ENCODE results near the gene ADARB2. TPM values are rescaled to one million over a fixed set of nuclear protein-coding genes. Genes with fewer than 3 reads are reported as not detected.
"Not testable (repeated sequence)": the region's sequence is repeated elsewhere in the genome, so short reads cannot be mapped to it uniquely, and the experiment has no call there.

ADARB2 gene
- total RNA-seq, 8 experiments from 2014 or later: 0.13 to 2.6 (median 1.5) TPM

DNA sequence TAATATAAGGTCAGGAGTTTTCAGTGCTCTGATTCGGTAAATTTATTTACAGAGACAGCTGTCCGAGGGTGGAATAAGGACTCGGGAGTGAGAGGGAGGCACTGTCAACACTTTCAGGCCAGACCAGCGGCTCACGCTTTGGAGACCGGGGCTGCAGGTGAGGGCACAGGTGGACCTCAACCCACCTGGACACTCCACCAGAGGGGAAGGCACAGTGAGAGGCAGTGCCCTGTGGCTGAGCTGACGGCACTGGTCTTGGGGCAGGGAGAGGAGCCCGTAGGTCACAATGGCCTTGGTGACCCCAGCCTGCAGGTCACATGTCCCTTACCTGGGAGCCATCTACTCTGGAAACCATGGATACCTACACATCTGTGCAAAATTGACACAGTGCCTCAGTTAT is 315.1 kb downstream of the ADARB2 start:
- in situ Hi-C loops (cut with MboI; ENCODE audit: low pct_unique_long_range_greater_than_20kb in 2 of 9, low sequenced_read_pairs in 9 of 9, unreplicated experiment in 9 of 9): no loop called here
- 33 to 100% (median 80%) methylated on average over 1 to 7 of the region's 8 CpGs; no CpG with 5 or more reads in 3 of the 10 experiments for WGBS, 10 experiments

DNA sequence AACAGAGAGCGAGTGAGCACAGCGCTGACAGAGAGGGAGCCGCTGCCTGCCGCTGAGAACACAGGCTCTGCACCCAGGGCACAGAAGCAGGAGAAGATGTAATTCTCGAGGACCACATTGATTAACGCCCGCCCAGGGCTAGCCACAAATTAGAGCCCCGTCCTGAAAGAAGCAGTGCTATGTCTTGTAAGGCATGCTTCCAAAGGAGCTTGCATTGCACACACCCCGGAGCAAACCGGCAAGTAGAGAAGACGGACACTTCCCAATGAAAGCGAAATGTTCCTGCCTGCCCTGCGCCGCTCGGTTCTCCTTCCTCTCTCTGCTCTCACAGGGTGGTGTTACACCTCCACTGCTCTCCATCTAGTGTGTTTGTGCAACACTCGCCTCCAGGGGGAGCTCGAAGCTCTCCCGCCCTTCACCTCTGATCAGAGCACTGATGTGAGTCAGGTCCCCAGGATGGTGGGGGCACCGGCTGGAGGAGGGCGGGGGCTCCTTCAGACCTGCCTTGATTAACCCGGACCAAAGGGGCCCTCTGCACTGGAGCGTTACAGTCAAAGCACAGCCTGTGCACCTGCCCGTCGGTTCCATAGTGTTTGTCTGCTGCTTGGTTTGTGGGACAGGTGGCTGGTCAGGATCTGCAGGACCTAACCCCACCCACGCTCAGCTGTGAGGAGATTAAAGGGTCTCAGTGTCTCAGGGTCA is 316.5 kb downstream of the ADARB2 start:
- H3K27ac ChIP-seq: peak overlapping the region; percentile 53 to 77
- in situ Hi-C loops (cut with MboI; ENCODE audit: low pct_unique_long_range_greater_than_20kb in 2 of 9, low sequenced_read_pairs in 9 of 9, unreplicated experiment in 9 of 9): no loop called here
- WGBS, 10 experiments: 0 to 40% (median 3%) methylated on average over 1 to 10 of the region's 25 CpGs
- H3K4me3 ChIP-seq: peak overlapping the region; percentile 28 to 49 (median 36)
- H3K4me1 ChIP-seq (replicated peaks in 1 of 2): peaks cover 6 to 12% of the 10 kb centered on the region in 2 donors
- peak; percentile 96 to 100 (median 99) for ATAC-seq (replicated peaks in 6 of 8)

More for the DNA sequence above, 315.1 kb downstream of the ADARB2 start:
- Histone ChIP-seq H3K4me1 (replicated peaks in 1 of 2) (peaks cover 6 to 12% of the 10 kb centered on the region in 2 donors), H3K27ac (no peak overlapping the region), H3K4me3 (no peak overlapping the region)
- ATAC-seq (replicated peaks in 6 of 8): no peak

DNA sequence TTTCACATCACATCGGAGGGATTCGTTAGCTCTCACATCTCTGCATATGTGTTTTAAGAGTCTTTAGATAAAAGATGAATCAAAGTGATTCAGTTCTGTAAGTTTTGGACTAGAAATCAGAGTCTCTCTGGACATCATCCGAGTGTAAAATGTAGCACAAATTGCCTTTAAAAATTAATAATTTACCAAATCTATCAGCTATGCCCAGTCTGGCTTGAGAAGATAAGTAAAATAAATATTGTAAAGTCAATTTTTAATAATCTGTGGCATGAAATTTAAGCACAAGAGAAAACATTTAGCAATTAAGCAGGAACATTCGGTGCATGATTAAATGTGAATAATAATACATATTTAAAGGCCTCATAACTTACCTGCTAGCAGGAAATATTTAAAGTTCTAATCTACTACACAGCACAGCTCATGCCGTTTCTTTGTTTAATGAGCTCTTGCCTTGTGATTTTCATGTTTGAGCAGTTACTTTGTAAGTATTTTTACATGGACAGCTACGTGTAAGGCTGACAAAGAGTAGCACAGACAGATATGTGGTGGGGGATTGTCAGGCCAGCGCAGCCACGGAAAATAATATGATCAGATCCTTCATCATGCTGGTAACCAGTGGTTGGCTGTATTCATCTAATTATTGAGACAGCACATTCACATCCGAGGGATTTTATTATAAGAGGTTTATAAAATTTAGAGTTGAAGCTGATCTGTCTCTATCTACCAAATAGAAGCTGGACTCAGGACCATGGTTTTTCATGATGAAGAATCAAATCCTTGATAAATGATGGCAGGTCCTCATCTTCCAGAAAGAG is 317.3 kb downstream of the ADARB2 start:
- in situ Hi-C loops (cut with MboI; ENCODE audit: low pct_unique_long_range_greater_than_20kb in 2 of 9, low sequenced_read_pairs in 9 of 9, unreplicated experiment in 9 of 9): no loop called here
- Histone ChIP-seq H3K27ac (peak overlapping the region in 1 of 2 donors; percentile 77), H3K4me1 (replicated peaks in 1 of 2) (peaks cover 6 to 12% of the 10 kb centered on the region in 2 donors), H3K4me3 (peak overlapping the region; percentile 28 to 49 (median 36))
- 0 to 100% (median 68%) methylated on average over 2 to 9 of the region's 9 CpGs for WGBS, 10 experiments
- ATAC-seq (replicated peaks in 6 of 8): no peak

DNA sequence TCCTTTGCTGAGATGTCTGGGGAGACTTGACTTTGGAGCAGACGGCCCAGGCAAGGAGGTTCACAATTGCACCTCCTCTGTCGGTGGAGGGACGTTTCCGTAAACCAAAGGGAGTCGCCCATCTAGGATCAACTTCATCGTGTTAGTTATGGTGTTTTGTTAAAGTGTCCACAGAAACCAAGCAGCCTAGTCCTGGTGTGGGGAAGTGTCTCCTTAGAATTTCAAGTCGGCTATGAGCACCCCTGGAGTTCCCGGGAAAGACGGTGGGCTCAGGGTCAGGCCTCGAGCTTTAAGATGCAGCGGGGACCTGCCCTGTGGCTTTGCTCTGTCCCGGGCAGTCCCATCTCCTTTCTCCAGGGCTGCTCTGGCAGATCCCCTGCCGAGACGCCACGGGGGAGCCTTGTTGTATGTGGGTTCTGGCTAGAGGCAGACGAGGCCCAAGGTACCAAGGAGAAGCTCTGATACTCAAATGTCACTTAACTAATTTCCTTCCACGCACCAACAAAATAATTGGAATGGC is 319.2 kb downstream of the ADARB2 start:
- Histone ChIP-seq H3K4me1 (replicated peaks in 1 of 2) (peaks cover 6 to 12% of the 10 kb centered on the region in 2 donors), H3K4me3 (no peak overlapping the region), H3K27ac (no peak overlapping the region)
- WGBS, 10 experiments: 0 to 100% (median 88%) methylated on average over 1 to 11 of the region's 17 CpGs; no CpG with 5 or more reads in 2 of the 10 experiments
- ATAC-seq (replicated peaks in 6 of 8): no peak
- in situ Hi-C loops (cut with MboI; ENCODE audit: low pct_unique_long_range_greater_than_20kb in 2 of 9, low sequenced_read_pairs in 9 of 9, unreplicated experiment in 9 of 9): no loop called here

DNA sequence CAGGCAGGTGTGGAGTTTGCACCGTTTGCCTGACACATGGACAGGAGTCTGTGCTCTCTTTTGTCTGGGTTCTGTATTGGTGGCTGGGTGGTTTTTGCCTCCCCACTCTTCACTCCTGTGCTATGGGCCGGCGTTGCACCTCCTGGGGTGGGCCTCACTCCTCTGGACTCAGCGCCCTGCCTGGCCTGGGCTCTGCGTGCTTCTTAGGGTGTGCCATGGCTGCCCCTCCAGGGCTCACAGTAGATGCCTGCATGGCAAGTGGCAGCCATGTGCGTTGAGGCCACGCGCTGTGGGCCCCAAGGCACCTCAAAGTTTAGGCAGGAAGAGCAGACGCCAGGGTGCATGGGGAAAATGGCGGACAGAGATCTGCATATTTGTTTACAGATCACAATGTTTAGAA is 319.8 kb downstream of the ADARB2 start:
- Histone ChIP-seq H3K27ac (no peak overlapping the region), H3K4me3 (no peak overlapping the region), H3K4me1 (replicated peaks in 1 of 2) (peaks cover 6 to 12% of the 10 kb centered on the region in 2 donors)
- ATAC-seq (replicated peaks in 6 of 8): no peak
- in situ Hi-C loops (cut with MboI; ENCODE audit: low pct_unique_long_range_greater_than_20kb in 2 of 9, low sequenced_read_pairs in 9 of 9, unreplicated experiment in 9 of 9): no loop called here
- 45 to 100% (median 72%) methylated on average over 1 to 5 of the region's 10 CpGs; no CpG with 5 or more reads in 3 of the 10 experiments for WGBS, 10 experiments

DNA sequence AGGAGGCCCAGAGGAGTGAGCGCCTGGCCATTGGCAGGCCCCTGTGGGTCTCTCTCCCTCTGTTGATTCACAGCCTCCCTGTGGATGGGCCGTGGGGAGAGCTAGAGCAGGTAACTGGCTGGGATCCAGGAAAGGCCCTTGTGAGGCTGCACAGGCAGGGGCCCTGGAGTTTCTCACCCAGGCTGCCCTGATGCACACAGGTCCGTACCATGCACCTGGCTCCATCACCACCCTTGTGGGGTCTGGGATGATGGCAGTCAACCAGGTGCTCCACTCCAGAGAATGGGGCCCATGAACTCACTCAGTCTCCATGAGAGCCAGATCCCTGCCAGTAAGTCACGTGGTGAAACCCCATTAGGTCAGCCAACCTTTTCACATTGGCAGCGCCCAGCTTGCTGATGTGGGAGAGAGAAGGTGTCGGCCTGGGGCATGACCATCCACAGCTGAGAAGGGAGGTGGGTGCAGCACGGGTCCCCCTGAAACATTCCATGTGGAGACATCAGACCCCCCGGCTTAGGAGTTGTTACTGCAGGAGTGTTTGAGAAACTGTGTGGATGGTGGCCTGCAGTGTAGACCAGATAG is 320.8 kb downstream of the ADARB2 start:
- no peak overlapping the region for H3K4me3 ChIP-seq
- ATAC-seq (replicated peaks in 6 of 8): no peak
- H3K27ac ChIP-seq: no peak overlapping the region
- 7 to 100% (median 86%) methylated on average over 1 to 3 of the region's 8 CpGs; no CpG with 5 or more reads in 2 of the 10 experiments for WGBS, 10 experiments
- in situ Hi-C loops (cut with MboI; ENCODE audit: low pct_unique_long_range_greater_than_20kb in 2 of 9, low sequenced_read_pairs in 9 of 9, unreplicated experiment in 9 of 9): no loop called here
- peaks cover 6 to 12% of the 10 kb centered on the region in 2 donors for H3K4me1 ChIP-seq (replicated peaks in 1 of 2)

DNA sequence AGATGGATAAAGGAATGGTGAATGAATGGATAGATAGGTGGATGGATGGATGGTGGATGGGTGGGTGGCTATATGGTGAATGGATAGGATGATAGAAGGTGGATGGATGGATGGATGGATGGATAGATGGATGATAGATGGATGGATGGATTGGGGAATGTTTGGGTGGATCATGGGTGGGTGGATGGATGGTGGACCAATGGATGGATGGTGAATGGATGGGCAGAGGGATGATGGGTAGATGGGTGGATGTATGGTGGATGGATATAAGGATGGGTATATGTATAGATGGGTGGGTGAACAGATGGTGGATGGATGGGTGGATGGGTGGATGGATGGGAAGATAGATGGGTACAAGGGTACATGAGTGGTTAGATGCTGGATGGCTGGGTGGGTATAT is 322.4 kb downstream of the ADARB2 start:
- no peak overlapping the region for H3K4me3 ChIP-seq
- in situ Hi-C loops (cut with MboI; ENCODE audit: low pct_unique_long_range_greater_than_20kb in 2 of 9, low sequenced_read_pairs in 9 of 9, unreplicated experiment in 9 of 9): no loop called here
- ATAC-seq (replicated peaks in 6 of 8): no peak

DNA sequence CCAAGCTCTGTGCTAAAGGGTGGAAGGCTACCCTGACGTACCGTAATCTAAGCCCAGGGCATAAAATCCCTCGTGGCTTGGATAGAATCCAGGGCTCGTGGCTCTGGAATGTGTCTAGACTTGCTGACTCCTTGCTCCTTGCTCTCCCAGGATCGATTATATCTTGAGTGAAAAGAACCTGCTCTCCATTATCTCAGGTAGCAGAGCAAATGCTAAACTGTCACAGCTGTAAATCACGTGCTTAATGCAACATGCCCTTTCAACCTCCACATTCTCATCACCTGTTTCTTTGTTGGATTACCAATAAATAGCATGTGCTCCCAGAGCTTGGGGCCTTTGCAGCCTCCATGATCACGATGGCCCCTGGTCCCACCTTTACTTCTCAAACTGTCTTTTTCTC is 323.0 kb downstream of the ADARB2 start:
- 0 to 86% (median 33%) methylated on average over 1 to 6 of the region's 7 CpGs; no CpG with 5 or more reads in 2 of the 10 experiments for WGBS, 10 experiments
- in situ Hi-C loops (cut with MboI; ENCODE audit: low pct_unique_long_range_greater_than_20kb in 2 of 9, low sequenced_read_pairs in 9 of 9, unreplicated experiment in 9 of 9); ATAC-seq (replicated peaks in 6 of 8); H3K27ac ChIP-seq; H3K4me3 ChIP-seq; H3K4me1 ChIP-seq (replicated peaks in 1 of 2): not testable (repeated sequence)

More for the DNA sequence above, 322.4 kb downstream of the ADARB2 start:
- Histone ChIP-seq H3K4me1 (replicated peaks in 1 of 2) (peaks cover 0 to 6% of the 10 kb centered on the region in 2 donors), H3K27ac (no peak overlapping the region)

DNA sequence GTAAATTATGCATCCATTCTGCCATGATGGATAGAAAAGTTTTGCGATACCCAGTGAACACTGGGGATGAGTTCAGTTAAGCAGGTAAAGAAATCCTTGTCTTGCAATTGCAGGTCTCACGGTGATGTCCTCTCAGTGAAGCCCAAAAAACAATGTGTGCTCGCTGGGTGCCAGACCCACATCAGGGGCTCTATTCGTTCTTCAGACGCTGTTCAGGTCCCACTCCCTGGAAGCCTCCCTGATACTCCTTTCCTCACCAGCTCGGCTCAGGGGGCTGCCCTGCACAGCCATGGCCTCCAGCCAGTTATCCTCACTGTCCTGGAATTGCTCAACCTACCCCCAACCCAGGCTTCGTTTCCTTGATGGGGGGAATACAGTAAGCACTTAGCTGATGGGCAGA is 323.5 kb downstream of the ADARB2 start:
- no peak for ATAC-seq (replicated peaks in 6 of 8)
- 16 to 100% (median 93%) methylated on average over 1 to 5 of the region's 7 CpGs; no CpG with 5 or more reads in 1 of the 10 experiments for WGBS, 10 experiments
- H3K4me1 ChIP-seq (replicated peaks in 1 of 2): no peaks in the 10 kb centered on the region
- H3K27ac ChIP-seq: no peak overlapping the region
- in situ Hi-C loops (cut with MboI; ENCODE audit: low pct_unique_long_range_greater_than_20kb in 2 of 9, low sequenced_read_pairs in 9 of 9, unreplicated experiment in 9 of 9): no loop called here
- H3K4me3 ChIP-seq: no peak overlapping the region

DNA sequence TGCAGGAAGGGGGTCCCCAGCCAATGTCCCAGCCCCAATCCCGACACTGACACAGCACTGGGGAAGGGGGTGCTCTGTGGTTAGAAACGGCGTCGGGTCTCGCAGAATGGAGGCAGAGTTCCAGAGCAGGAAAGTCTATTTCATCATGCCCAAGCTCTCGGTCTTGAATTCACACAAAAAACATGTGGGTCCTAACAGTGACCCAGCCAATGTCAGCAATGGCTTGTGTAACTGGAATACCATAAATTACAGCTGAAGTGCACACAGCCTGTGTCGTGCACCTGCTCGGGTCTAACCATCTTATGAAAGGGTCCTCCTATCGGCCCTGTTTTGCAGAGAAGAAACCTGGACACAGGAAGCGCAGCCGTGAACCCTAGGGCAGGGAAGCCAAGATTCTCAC is 324.1 kb downstream of the ADARB2 start:
- in situ Hi-C loops (cut with MboI; ENCODE audit: low pct_unique_long_range_greater_than_20kb in 2 of 9, low sequenced_read_pairs in 9 of 9, unreplicated experiment in 9 of 9): no loop called here
- WGBS, 10 experiments: 25 to 100% (median 68%) methylated on average over 2 to 11 of the region's 11 CpGs; no CpG with 5 or more reads in 2 of the 10 experiments
- no peak overlapping the region for H3K4me3 ChIP-seq
- ATAC-seq (replicated peaks in 6 of 8): no peak
- H3K27ac ChIP-seq: no peak overlapping the region
- H3K4me1 ChIP-seq (replicated peaks in 1 of 2): no peaks in the 10 kb centered on the region

DNA sequence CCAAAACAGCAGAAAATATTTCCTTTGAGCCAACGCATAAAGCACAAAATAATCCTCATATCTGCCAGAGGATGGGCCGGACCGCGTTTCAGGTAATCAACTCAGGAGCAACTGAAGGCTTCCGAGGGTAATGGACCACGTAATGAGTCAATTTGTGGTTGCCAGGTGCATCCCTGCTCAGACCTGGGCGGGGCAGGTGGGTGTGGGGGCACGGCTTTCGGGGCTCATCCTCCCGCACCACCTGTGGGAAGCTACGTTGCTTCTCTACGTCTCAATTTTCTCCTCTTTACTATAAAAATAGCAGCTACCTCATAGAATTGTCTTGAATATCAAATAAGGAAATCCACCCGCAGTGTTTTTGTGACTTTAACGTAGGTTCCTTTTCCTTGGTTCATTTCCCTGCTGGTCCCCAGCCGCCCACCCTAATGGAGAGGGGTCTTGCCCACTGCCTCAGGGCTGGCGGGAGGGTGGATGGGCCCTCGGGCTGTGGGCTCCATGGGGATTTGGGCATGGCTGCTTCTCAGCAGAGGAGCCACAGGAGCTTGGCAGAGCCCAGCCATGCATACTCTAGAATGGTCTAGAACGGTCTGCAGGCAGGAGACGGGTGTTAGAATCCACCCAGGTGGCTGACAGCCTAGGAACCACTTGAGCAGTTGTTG is 324.7 kb downstream of the ADARB2 start:
- 7 to 100% (median 71%) methylated on average over 1 to 16 of the region's 19 CpGs; no CpG with 5 or more reads in 1 of the 10 experiments for WGBS, 10 experiments
- Histone ChIP-seq H3K4me1 (replicated peaks in 1 of 2) (no peaks in the 10 kb centered on the region), H3K4me3 (no peak overlapping the region), H3K27ac (no peak overlapping the region)
- ATAC-seq (replicated peaks in 6 of 8): no peak
- in situ Hi-C loops (cut with MboI; ENCODE audit: low pct_unique_long_range_greater_than_20kb in 2 of 9, low sequenced_read_pairs in 9 of 9, unreplicated experiment in 9 of 9): no loop called here

DNA sequence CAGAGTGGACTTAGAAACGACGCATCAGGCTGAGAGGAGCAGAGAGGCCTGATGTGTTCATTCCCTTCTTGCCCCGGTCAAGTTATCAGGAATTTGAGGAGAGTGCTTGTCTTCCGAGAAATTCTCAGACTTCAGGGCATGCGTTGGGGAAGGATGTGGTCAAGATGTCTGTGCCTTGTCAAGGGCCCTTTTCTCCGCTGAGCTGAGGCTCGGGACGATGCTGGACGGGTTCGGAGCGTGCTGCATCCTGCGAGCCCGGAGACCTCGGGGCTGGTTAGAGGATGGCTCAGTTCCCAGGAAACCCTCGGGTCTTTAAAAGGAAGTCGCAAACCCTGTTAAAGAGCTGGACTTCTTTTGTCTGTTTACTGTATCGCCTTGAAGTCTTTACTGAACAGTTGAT is 325.4 kb downstream of the ADARB2 start:
- no peak for ATAC-seq (replicated peaks in 6 of 8)
- 13 to 100% (median 81%) methylated on average over 2 to 13 of the region's 17 CpGs for WGBS, 10 experiments

More for the DNA sequence above, 325.4 kb downstream of the ADARB2 start:
- H3K4me3 ChIP-seq: no peak overlapping the region
- in situ Hi-C loops (cut with MboI; ENCODE audit: low pct_unique_long_range_greater_than_20kb in 2 of 9, low sequenced_read_pairs in 9 of 9, unreplicated experiment in 9 of 9): no loop called here
- H3K4me1 ChIP-seq (replicated peaks in 1 of 2): peaks cover under 1 to 3% of the 10 kb centered on the region in 2 donors
- no peak overlapping the region for H3K27ac ChIP-seq
